CD4-positive, alpha-beta T cell (primary cell): ENCODE results near the gene WWOX. TPM values are rescaled to one million over a fixed set of nuclear protein-coding genes. Genes with fewer than 3 reads are reported as not detected.

Source experiments
- ATAC-seq: fragments of 200-7000 bp; cut with Tn5 transposase; one replicate; pipeline ENCODE4 v1.10.0; 2022; ENCODE audit warnings: mild to moderate bottlenecking; ENCODE audit not compliant: poor library complexity
- CTCF ChIA-PET: fragments of 350-600 bp; sonication (Branson Sonifier 250); formaldehyde crosslinking; loops from one replicate; lab custom pipeline; 2021; ENCODE audit warnings: antibody characterized with exemption, inconsistent platforms; lab: Charles Lee
- POLR2A ChIA-PET: fragments of 350-600 bp; sonication (Branson Sonifier 250); formaldehyde crosslinking; loops from one replicate; lab custom pipeline; 2021; ENCODE audit warnings: antibody characterized with exemption, inconsistent platforms; lab: Charles Lee
- DNase-seq, 14 experiments: peaks; one replicate each; pipeline ENCODE4 v3.0.0-alpha.2; 2013 to 2020; ENCODE audit warnings: mixed read lengths in 2 of 14
- H3K27ac ChIP-seq, 2 donors: one replicate each; pipeline versions ENCODE4 v1.5.1 to v1.7.0; 2013; ENCODE audit warnings: low read length in 2 of 2, low read depth in 1 of 2, mild to moderate bottlenecking in 1 of 2
- H3K27me3 ChIP-seq, 2 experiments: 1 replicate in 1 of 2; 2 replicates in 1 of 2; pipeline versions ENCODE4 v1.6.1 to v1.7.0; 2013; ENCODE audit warnings: low read length in 2 of 2, control low read depth in 1 of 2, mild to moderate bottlenecking in 1 of 2, moderate library complexity in 1 of 2; ENCODE audit not compliant: insufficient read depth in 2 of 2, control insufficient read depth in 1 of 2
- H3K36me3 ChIP-seq: one replicate; pipeline ENCODE4 v1.6.1; 2013; ENCODE audit warnings: low read length, control low read depth; ENCODE audit not compliant: insufficient read depth
- H3K4me1 ChIP-seq: one replicate; pipeline ENCODE4 v1.6.1; 2013; ENCODE audit warnings: low read length, control low read depth; ENCODE audit not compliant: insufficient read depth
- H3K4me3 ChIP-seq: one replicate; pipeline ENCODE4 v1.5.1; 2013; ENCODE audit warnings: mild to moderate bottlenecking, low read length, moderate library complexity
- H3K9me3 ChIP-seq, 2 experiments: 1 replicate in 1 of 2; 2 replicates in 1 of 2; pipeline versions ENCODE4 v1.6.1 to v1.7.0; 2013; ENCODE audit warnings: low read length in 2 of 2, mild to moderate bottlenecking in 2 of 2, control low read depth in 1 of 2, moderate library complexity in 1 of 2; ENCODE audit not compliant: control insufficient read depth in 1 of 2, insufficient read depth in 1 of 2
- H3K27ac Mint-ChIP-seq: one replicate; pipeline ENCODE4 v1.8.0; 2020; ENCODE audit warnings: mixed read lengths
- H3K27me3 Mint-ChIP-seq: one replicate; pipeline ENCODE4 v1.8.0; 2021; ENCODE audit warnings: mixed read lengths
- H3K36me3 Mint-ChIP-seq: one replicate; pipeline ENCODE4 v1.8.0; 2021; ENCODE audit warnings: low read depth, mixed read lengths
- H3K4me1 Mint-ChIP-seq: one replicate; pipeline ENCODE4 v1.8.0; 2021; ENCODE audit warnings: low read depth, mixed read lengths
- H3K4me3 Mint-ChIP-seq: one replicate; pipeline ENCODE4 v1.8.0; 2020; ENCODE audit warnings: mild to moderate bottlenecking, mixed read lengths
- H3K9me3 Mint-ChIP-seq: one replicate; pipeline ENCODE4 v1.8.0; 2020; ENCODE audit warnings: mixed read lengths
- CTCF ChIP-seq: fragments of 200-600 bp; IDR thresholded peaks from one replicate; pipeline ENCODE4 v1.8.0; 2022; ENCODE audit warnings: antibody characterized with exemption, mild to moderate bottlenecking
- intact Hi-C, 2 experiments: fragments of 100-400 bp; cut with DNase I in 1 of 2; cut with micrococcal nuclease in 1 of 2; formaldehyde crosslinking; loops; one replicate each; pipeline versions ENCODE4 v1.15.1 to v1.9.0; 2023 to 2025; cut with DNase I, micrococcal nuclease
- total RNA-seq, 174 experiments: library from RNA in 2 of 174; stranded (reverse) in 2 of 174; gene quantifications; one replicate each; pipeline ENCODE4 v1.2.3 and lab custom pipeline; 2021 to 2026

Gene WWOX
- total RNA-seq, 2 experiments from 2014 or later: 19.3 to 21.7 TPM

- Histone ChIP-seq H3K9me3 (no peaks in the 10 kb centered on the region), H3K27ac (no peak overlapping the region), H3K27me3 (no peaks in the 10 kb centered on the region), H3K4me3 (no peak overlapping the region), H3K4me1 (no peaks in the 10 kb centered on the region), H3K36me3 (no peaks in the 10 kb centered on the region)
- DNase-seq (no peak), ATAC-seq (no peak)
- TF ChIP-seq CTCF: no peak
- H3K4me3 Mint-ChIP-seq: no peak overlapping the region
- ChIA-PET POLR2A (no interaction called here), CTCF (interaction anchor here (1.4 kb wide), 1 partner anchor 9 kb away, joined by 3 read pairs; no protein-coding TSS in a partner anchor)
- H3K27me3 Mint-ChIP-seq: no peaks in the 10 kb centered on the region
- no peak overlapping the region for H3K27ac Mint-ChIP-seq
- intact Hi-C loops: no loop called here
- no peaks in the 10 kb centered on the region for H3K4me1 Mint-ChIP-seq
- no peaks in the 10 kb centered on the region for H3K9me3 Mint-ChIP-seq
- H3K36me3 Mint-ChIP-seq: peaks cover 62% of the 10 kb centered on the region
These were observed 328.7 kb downstream of the WWOX start for GRCh38 chr16:78428193-78428592.

GRCh38 chr16:78430281-78430680 is 330.8 kb downstream of the WWOX start:
- H3K9me3 ChIP-seq: no peaks in the 10 kb centered on the region
- TF ChIP-seq CTCF: no peak
- intact Hi-C loops: no loop called here
- Mint-ChIP-seq H3K27me3 (no peaks in the 10 kb centered on the region), H3K27ac (no peak overlapping the region), H3K36me3 (peaks cover 65% of the 10 kb centered on the region), H3K9me3 (no peaks in the 10 kb centered on the region), H3K4me1 (no peaks in the 10 kb centered on the region), H3K4me3 (no peak overlapping the region)
- no peak overlapping the region for H3K4me3 ChIP-seq
- no peak for ATAC-seq
- no peak overlapping the region for H3K27ac ChIP-seq
- no peak for DNase-seq
- no peaks in the 10 kb centered on the region for H3K4me1 ChIP-seq
- CTCF ChIA-PET: no interaction called here
- H3K36me3 ChIP-seq: peaks cover 3% of the 10 kb centered on the region
- H3K27me3 ChIP-seq: no peaks in the 10 kb centered on the region
- POLR2A ChIA-PET: no interaction called here

- ATAC-seq: no peak
- Mint-ChIP-seq H3K4me1 (no peaks in the 10 kb centered on the region), H3K27ac (no peak overlapping the region), H3K36me3 (peaks cover 58% of the 10 kb centered on the region), H3K4me3 (no peak overlapping the region), H3K27me3 (no peaks in the 10 kb centered on the region), H3K9me3 (no peaks in the 10 kb centered on the region)
- intact Hi-C loops: no loop called here
- Histone ChIP-seq H3K27me3 (no peaks in the 10 kb centered on the region), H3K9me3 (no peaks in the 10 kb centered on the region), H3K4me1 (no peaks in the 10 kb centered on the region), H3K4me3 (no peak overlapping the region), H3K27ac (no peak overlapping the region), H3K36me3 (peaks cover 3% of the 10 kb centered on the region)
- no peak for TF ChIP-seq CTCF
- CTCF ChIA-PET: interaction anchor here (0.7 kb wide), 1 partner anchor 19 kb away, joined by 3 read pairs; no protein-coding TSS in a partner anchor
- DNase-seq: no peak
- POLR2A ChIA-PET: no interaction called here
These were observed 331.7 kb downstream of the WWOX start for GRCh38 chr16:78431004-78431670.
